ENCODE results near the gene ADARB1.

Gene ADARB1

GRCh38 chr21:45160198-45160597 lies 85.8 kb downstream of the ADARB1 start:
- DNase-seq (ENCODE audit: low read depth) = no peak
- no peak for TF ChIP-seq MAX (IDR thresholded peaks at IDR 0.05; ENCODE audit: low read depth, low read length)
- no peak for TF ChIP-seq POLR2A (IDR thresholded peaks at IDR 0.05; ENCODE audit: extremely low read depth, insufficient read length)
- TF ChIP-seq CTCF (IDR thresholded peaks at IDR 0.05; ENCODE audit: low read depth, low read length) = no peak
- no peak for TF ChIP-seq MYC (IDR thresholded peaks at IDR 0.05; ENCODE audit: low read depth, low read length)
- no peak overlapping the region for H3K4me3 ChIP-seq (ENCODE audit: low read depth, low read length)

GRCh38 chr21:45161038-45161945 lies 86.9 kb downstream of the ADARB1 start:
- no peak overlapping the region for H3K4me3 ChIP-seq (ENCODE audit: low read depth, low read length)
- TF ChIP-seq CTCF (IDR thresholded peaks at IDR 0.05; ENCODE audit: low read depth, low read length) = no peak
- no peak for DNase-seq (ENCODE audit: low read depth)

- TF ChIP-seq POLR2A (IDR thresholded peaks at IDR 0.05; ENCODE audit: extremely low read depth, insufficient read length) = no peak
- no peak for TF ChIP-seq CTCF (IDR thresholded peaks at IDR 0.05; ENCODE audit: low read depth, low read length)
- no peak for TF ChIP-seq MYC (IDR thresholded peaks at IDR 0.05; ENCODE audit: low read depth, low read length)
- H3K4me3 ChIP-seq (ENCODE audit: low read depth, low read length) = no peak overlapping the region
- DNase-seq (ENCODE audit: low read depth) = no peak
These were observed 87.7 kb downstream of the ADARB1 start for GRCh38 chr21:45162115-45162514.

- DNase-seq (ENCODE audit: low read depth) = no peak
- H3K4me3 ChIP-seq (ENCODE audit: low read depth, low read length) = no peak overlapping the region
- no peak for TF ChIP-seq CTCF (IDR thresholded peaks at IDR 0.05; ENCODE audit: low read depth, low read length)
These were observed 88.4 kb downstream of the ADARB1 start for GRCh38 chr21:45162809-45163208.

- no peak overlapping the region for H3K4me3 ChIP-seq (ENCODE audit: low read depth, low read length)
- no peak for DNase-seq (ENCODE audit: low read depth)
- no peak for TF ChIP-seq POLR2A (IDR thresholded peaks at IDR 0.05; ENCODE audit: extremely low read depth, insufficient read length)
- TF ChIP-seq CTCF (IDR thresholded peaks at IDR 0.05; ENCODE audit: low read depth, low read length) = no peak
- TF ChIP-seq MAX (IDR thresholded peaks at IDR 0.05; ENCODE audit: low read depth, low read length) = no peak
- TF ChIP-seq MYC (IDR thresholded peaks at IDR 0.05; ENCODE audit: low read depth, low read length) = no peak
These were observed 89.2 kb downstream of the ADARB1 start for GRCh38 chr21:45163413-45164123.

- H3K4me3 ChIP-seq (ENCODE audit: low read depth, low read length) = no peak overlapping the region
- no peak for TF ChIP-seq CTCF (IDR thresholded peaks at IDR 0.05; ENCODE audit: low read depth, low read length)
- TF ChIP-seq MYC (IDR thresholded peaks at IDR 0.05; ENCODE audit: low read depth, low read length) = no peak
- no peak for TF ChIP-seq POLR2A (IDR thresholded peaks at IDR 0.05; ENCODE audit: extremely low read depth, insufficient read length)
- TF ChIP-seq MAX (IDR thresholded peaks at IDR 0.05; ENCODE audit: low read depth, low read length) = no peak
- no peak for DNase-seq (ENCODE audit: low read depth)
These were observed 89.7 kb downstream of the ADARB1 start for GRCh38 chr21:45164124-45164511.

All from NB4 (cell line).